GM08714 (cell line): ENCODE results near the gene PLSCR2.

Experiments
- H3K4me3 ChIP-seq: fragments of 200-500 bp; sonication (Bioruptor generic); 2 replicates; pipeline ENCODE4 v1.5.1; 2014; ENCODE audit warnings: mild to moderate bottlenecking, low read length, inconsistent platforms
- ZNF274 ChIP-seq: IDR thresholded peaks from 2 replicates; pipeline ENCODE4 v1.6.1; 2012; ENCODE audit warnings: mild to moderate bottlenecking, low read depth, low read length

PLSCR2 gene, protein sequence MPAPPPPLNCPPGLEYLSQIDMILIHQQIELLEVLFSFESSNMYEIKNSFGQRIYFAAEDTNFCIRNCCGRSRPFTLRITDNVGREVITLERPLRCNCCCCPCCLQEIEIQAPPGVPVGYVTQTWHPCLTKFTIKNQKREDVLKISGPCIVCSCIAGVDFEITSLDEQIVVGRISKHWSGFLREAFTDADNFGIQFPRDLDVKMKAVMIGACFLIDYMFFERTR

DNA sequence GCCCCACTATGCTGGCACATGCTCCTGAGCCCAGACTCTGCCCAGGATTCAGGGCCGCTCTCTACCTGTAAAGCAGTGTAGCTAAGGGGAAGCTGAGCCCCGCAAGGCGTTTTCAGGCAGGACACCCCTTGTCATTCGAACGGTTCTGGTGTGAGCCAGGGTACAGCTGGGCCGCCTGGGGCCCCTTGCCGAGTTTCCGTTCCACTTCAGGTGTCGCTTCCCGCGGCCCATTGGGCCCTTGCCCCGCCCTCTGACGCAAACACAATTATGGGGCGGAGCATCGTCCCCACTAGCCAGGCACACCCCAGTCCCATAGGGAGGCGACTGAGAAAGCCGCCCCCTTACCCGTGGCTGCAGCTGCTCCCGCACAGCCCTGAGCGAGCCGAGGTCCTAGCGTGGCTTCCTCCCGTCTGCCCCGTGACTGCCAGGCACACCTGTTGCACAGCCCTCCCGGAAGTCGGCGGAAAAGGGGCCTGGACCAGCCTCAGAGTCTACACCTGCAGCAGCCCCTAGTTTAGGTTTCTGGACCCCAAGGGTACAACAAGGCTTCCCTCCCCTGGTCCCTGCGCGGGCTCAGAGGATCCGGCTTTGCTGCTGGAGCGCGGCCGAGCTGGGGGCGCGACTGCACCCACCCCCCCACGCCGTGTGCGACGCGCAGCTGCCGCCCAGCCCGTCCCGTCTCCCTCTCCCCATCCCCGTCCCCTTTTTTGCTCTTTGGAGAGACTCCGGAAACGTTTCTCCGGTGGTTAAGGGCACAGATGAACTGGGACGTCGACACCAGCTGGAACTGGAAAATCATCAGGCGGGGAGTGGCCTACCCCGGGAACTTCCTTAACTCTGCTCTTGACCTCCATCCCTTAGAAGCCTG is at the start of gene PLSCR2:
Gene PLSCR2 (minus strand): TSS at position 412 of the 868 bp plus-strand sequence. CDS start 9,657 bp downstream, outside the sequence.
- H3K4me3 ChIP-seq: peak within 1 kb of the TSS; percentile 38; the same call in 1 of the 2 replicates
- TF ChIP-seq ZNF274: no peak

DNA sequence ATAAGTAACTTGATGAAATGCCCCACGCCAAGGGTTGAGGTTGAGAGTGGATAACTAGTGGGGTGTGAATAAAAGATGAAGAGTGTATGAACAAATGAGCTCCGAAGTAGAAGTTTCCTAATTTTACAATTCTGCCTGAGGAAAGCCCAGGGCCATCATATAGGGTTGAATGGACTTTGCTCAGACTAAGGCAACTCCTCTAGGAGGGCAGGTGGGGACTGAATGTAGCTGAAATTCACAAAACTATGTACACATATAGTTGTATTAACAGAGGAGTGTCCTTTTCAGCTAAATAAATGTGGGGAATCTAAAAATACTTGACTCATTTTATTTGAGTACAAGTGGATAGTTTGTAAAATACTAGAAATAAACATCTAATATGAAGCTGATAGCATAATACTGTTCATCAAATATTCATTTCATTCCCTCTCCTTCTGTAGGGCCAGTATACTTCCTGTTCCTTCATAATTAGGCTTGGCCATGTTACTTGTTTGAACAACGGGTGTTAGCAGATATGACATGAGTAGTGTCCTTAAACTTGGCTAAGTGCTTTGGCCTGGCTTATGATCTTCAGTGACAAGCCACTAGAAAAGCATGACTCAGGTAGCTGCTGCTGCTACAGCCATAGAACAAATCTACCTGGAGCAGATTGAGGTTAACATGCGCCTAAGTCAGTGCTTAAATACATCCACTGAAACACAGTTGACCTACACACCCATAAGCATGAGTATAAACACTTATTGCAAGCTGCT is 48.5 kb upstream of the PLSCR2 start:
- no peak overlapping the region for H3K4me3 ChIP-seq
- no peak for TF ChIP-seq ZNF274

DNA sequence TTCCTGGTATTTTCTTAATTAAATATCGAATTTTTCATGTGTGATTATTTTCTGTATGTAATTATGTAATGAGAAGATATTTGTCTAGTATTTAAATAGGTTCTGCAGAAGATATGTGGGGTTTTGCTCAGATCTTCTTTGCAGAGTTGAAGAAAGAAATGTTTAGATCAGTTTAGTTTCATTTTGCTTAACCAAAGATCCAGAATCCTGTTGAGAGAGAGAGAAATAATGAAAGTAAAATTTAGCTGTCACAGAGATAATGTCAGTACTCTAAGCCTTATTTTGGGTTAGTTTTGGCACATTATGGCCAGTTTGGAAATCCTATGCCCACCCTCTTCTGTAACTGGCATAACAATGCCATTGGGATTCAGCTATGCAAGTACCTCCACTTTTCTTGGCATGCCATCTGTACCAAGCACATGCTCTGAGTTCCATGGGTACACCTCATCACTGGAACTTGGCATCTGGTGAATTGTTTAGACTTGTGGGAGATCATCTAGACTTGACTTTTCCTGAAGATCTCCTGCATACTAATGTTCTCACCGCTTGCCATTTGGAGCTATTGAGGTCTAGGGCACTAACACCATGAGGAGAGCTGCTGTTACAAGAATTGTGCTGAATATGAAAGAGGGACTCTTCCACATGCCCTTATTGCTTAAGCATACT is 44.2 kb upstream of the PLSCR2 start:
- no peak overlapping the region for H3K4me3 ChIP-seq
- TF ChIP-seq ZNF274: no peak

DNA sequence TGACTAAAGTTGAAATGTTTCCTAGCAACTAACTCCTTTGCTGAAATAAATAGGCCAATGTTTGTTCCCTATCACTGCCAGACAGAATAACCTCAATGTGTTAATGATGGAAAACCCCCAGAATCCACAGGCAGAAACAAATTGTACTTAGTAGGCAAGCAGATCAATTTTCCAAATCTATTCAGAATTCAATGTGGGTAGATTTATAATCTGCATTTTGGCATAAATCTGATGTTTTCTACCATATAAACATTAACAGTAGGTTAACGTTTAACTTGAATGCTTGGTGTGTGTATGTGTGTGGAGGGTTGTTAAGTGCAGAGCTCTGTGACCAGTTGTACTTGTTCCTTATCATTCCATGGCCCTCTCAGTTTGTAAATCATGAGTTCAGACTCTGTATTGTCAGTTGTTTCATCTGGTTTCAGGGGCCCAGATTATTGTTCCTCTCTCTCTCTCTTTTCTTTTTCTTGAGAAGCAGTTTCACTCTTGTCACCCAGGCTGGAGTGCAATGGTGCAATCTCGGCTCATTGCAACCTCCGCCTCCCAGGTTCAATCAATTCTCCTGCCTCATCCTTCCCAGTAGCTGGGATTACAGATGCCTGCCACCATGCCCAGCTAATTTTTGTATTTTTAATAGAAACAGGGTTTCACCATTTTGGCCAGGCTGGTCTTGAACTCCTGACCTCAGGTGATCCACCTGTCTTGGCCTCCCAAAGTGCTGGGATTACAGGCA is 42.2 kb upstream of the PLSCR2 start:
- no peak for TF ChIP-seq ZNF274
- H3K4me3 ChIP-seq: no peak overlapping the region

DNA sequence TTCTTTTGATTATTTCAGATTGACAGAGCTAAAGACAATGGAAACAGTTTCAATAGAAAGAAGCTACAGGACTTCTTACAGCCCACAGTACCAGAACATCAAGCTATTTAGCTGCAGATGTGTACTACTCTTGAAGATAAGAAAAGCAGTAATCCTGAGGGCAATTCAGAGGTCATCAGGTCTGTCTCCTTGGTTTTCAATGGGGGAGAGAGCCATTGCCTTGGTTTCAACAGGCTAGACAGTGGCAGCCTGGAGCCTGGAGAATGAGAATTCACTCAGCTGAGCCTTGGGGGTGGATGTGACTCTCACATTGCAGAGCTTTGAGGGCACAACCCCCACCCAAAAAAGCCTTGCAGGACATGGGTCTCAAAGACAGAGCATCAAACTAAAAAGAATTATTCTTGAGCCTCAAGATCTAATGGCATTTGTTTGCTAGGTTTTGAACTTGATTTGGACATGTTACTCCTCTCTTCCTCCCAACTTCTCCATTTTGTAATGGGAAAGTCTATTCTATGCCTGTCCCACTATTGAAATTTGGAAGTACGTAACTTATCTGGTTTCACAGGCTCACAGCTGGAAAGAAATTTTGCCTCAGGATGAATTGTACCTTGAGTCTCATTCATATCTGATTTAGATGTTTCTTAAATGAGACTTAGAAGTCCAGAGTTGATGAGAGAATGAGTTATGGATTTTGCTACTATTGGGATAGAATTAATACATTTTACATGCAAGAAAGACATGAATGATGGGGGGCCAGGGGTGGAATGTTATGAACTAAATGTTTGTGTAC is 38.2 kb upstream of the PLSCR2 start:
- no peak for TF ChIP-seq ZNF274
- H3K4me3 ChIP-seq: no peak overlapping the region

DNA sequence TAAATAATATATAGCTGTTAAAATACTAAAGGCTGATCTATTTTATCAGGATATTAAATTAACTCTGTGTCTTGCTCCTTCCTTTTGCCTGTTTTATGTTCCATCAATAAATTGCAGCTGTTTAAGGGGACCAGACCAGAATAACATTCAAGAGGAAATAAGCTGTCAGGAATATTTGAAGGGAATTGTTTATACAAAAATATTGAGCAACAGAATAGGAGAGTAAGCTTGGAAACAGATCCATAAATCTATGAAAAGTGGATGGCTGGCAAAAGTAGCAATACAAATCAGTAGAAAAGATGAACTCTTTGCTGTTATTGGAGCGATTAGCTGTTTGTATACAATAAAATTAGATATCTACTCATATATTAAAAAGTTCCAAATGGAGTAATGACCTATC is 36.2 kb upstream of the PLSCR2 start:
- TF ChIP-seq ZNF274: no peak
- H3K4me3 ChIP-seq: no peak overlapping the region

DNA sequence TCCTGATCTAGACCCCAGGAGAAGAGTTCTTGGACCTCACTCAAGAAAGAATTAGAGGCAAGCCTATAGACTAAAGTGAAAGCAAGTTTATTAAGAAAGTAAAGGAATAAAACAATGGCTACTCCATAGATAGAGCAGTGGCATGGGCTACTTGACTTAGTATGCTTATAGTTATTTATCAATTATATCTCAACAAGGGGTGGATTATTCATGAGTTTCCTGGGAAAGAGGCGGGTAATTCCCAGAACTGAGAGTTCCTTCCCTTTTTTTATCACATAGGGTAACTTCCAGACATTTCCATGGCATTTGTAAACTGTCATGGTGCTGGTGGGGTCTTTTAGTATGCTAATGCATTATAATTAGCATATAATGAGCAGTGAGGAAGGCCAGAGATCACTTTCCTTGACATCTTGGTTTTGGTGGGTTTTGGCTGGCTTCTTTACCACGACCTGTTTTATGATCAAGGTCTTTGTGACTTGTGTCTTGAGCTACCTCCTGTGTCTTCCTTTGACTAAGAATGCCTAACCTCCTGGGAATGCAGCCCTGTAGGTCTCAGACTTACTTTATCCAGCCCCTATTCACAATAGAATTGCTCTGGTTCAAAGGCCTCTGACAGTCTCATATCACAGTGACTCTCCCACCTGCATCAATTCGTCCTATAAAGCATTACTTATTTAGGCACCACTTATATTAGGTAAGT is 35.3 kb upstream of the PLSCR2 start:
- no peak for TF ChIP-seq ZNF274
- H3K4me3 ChIP-seq: no peak overlapping the region

DNA sequence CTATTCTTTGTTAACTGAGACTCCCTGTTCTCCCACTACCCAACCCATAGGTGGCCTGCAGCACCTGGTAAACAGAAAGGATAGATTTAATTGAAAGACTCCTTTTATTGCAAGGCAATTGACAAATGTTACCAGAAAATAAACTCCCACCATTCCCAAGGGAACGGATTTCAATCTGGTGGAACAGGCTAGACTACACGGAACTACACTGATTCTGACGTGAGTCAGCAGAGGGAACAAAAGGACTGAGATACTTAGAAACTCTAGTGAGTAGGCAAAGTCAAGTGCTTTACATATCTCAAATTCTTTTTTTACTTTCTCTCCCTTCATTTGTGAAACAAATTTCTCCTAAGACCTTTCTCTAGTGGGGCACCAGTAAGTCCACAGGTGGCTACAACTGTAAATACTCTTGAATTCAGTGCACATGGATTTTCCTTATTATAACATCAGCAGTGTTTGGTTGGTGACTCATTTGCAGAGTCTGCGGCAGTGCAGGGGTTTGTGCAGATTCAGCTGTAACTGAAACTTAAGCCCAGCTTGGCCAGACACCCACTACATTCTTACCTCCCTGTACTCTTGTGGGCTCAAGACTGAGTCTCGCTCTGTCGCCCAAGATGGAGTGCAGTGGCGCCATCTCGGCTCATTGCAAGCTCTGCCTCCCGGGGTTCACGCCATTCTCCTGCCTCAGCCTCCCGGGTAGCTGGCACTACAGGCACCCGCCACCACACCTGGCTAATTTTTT is 34.3 kb upstream of the PLSCR2 start:
- no peak overlapping the region for H3K4me3 ChIP-seq
- TF ChIP-seq ZNF274: no peak

DNA sequence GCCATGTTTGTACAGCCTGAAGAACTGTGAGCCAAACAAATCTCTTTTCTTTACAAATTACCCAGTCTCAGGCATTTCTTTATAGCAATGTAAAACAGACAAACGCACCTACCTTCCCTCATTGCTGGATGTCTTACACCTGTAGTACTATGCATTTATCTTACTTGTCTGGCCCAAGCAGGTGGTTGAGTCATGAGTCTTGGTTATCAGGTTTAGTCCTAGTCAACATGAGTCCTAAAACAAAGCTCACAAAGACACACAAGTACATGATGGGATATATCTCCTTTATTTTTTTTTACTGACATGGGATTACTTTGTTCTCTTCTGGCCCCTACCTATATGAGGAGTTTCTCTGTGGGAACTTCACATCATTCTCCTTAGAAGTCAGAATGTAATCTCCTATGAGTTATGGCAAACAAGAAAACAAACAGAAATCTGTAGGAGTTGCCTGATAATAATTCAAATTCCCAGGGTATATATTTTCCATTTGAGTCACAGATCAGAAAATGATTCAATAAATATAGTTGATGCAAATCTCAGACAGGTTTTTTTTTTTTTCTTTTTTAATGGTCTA is 33.6 kb upstream of the PLSCR2 start:
- no peak overlapping the region for H3K4me3 ChIP-seq
- TF ChIP-seq ZNF274: no peak

DNA sequence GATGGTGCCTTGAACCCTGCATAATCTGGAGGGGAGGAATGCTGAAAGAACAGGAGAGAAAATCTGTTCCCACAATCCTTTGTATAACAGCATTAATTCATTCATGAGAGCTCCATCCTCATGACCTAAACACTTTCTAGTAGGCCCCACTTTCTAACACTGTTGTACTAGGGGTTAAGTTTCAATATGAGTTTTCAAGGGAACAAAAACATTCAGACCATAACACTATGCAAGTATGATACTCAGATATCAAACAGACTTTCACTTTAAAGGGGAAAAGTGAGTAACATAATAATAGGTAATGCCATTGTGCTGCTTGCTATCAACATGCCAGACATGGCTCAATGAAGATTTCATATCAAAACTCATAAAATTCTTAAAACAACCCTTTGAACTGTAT is 32.4 kb upstream of the PLSCR2 start:
- TF ChIP-seq ZNF274: no peak
- H3K4me3 ChIP-seq: no peak overlapping the region

DNA sequence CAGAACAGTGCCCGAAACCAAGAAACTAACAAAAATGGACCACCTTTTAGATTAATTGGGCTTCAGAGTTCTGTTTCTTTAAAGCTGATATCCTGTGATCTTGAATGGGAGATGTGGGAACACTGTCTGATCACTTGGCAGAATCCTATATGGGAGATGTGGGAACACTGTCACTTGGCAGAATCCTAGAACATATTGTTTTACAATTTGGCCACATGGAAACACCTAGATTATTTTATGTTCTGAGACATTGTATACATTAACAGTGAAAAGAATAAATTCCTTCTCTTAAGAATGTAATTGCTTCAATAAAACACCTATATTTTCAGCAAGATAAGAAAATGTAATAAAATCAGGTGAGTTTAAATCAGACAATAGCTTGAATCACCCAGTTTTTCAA is 30.3 kb upstream of the PLSCR2 start:
- no peak overlapping the region for H3K4me3 ChIP-seq
- no peak for TF ChIP-seq ZNF274
